Smooth muscle cell (in vitro differentiated cells): Measurements from ENCODE around the gene PCGF1. TPM values are rescaled to one million over a fixed set of nuclear protein-coding genes. Genes with fewer than 3 reads are reported as not detected.

Experiments used
- DNase-seq: peaks from one replicate; lab custom pipeline; 2025; ENCODE audit not compliant: unreplicated experiment; lab: John Stamatoyannopoulos, UW
- H2AFZ ChIP-seq: fragments of 200-600 bp; sonication (generic); 2 replicates; pipeline ENCODE4 v1.6.0; 2016; ENCODE audit warnings: antibody characterized with exemption, low read depth, mild to moderate bottlenecking
- H3F3A ChIP-seq: fragments of 200-600 bp; sonication (generic); 2 replicates; pipeline ENCODE4 v1.6.0; 2017; ENCODE audit warnings: antibody characterized with exemption, low read depth
- H3K27ac ChIP-seq: fragments of 200-600 bp; sonication (generic); 2 replicates; pipeline ENCODE4 v1.5.1; 2016; ENCODE audit warnings: low read depth, mild to moderate bottlenecking
- H3K27me3 ChIP-seq: fragments of 200-600 bp; sonication (generic); 2 replicates; pipeline ENCODE4 v1.6.1; 2016; ENCODE audit warnings: low read depth, mild to moderate bottlenecking
- H3K36me3 ChIP-seq: fragments of 200-600 bp; sonication (generic); 2 replicates; pipeline ENCODE4 v1.5.1; 2016; ENCODE audit warnings: low read depth
- H3K4me1 ChIP-seq: fragments of 200-600 bp; sonication (generic); 2 replicates; pipeline ENCODE4 v1.5.1; 2016; ENCODE audit warnings: low read depth
- H3K4me2 ChIP-seq: fragments of 200-600 bp; sonication (generic); 2 replicates; pipeline ENCODE4 v1.6.0; 2016; ENCODE audit warnings: mild to moderate bottlenecking
- H3K4me3 ChIP-seq: fragments of 200-600 bp; sonication (generic); 2 replicates; pipeline ENCODE4 v1.5.1; 2016; ENCODE audit warnings: mild to moderate bottlenecking
- H3K79me2 ChIP-seq: fragments of 200-600 bp; sonication (generic); 2 replicates; pipeline ENCODE4 v1.6.0; 2016; ENCODE audit warnings: low read depth, mild to moderate bottlenecking
- H3K9ac ChIP-seq: fragments of 200-600 bp; sonication (generic); 2 replicates; pipeline ENCODE4 v1.6.0; 2016; ENCODE audit warnings: low read depth
- H3K9me3 ChIP-seq: fragments of 200-600 bp; sonication (generic); replicated peaks from 2 replicates; pipeline ENCODE4 v1.5.1; 2016; ENCODE audit warnings: low read depth
- H4K20me1 ChIP-seq: fragments of 200-600 bp; sonication (generic); 2 replicates; pipeline ENCODE4 v1.6.0; 2016; ENCODE audit warnings: low read depth
- WGBS: methylation state at CpG from one replicate; pipeline ENCODE4 v1.1.7; 2016; ENCODE audit warnings: low lambda C conversion rate; 5-methylcytosine and 5-hydroxymethylcytosine counted together
- polyA plus RNA-seq: library from polyadenylated mRNA; unstranded; fragments of >200 nt; fragmentation: Nextera tagmentation; extraction: Ambion mirVana; gene quantifications from 2 replicates; pipeline ENCODE4 v1.2.1, GENCODE V29; 2016
- total RNA-seq: library from RNA; depleted of rRNA; stranded (reverse); fragments of >200 nt; gene quantifications from 2 replicates; pipeline ENCODE4 v1.2.3, GENCODE V29; 2014
- TF ChIP-seq, protein P1 (sequence below): fragments of 200-600 bp; sonication (generic); IDR thresholded peaks from 2 replicates; pipeline ENCODE4 v1.5.1; 2017; ENCODE audit warnings: borderline replicate concordance, mild to moderate bottlenecking, antibody characterized with exemption; ENCODE audit not compliant: insufficient read depth, poor library complexity, severe bottlenecking

PCGF1 gene
- total and polyA plus RNA-seq, 2 experiments from 2014 or later = 19.1 to 29.3 TPM

DNA sequence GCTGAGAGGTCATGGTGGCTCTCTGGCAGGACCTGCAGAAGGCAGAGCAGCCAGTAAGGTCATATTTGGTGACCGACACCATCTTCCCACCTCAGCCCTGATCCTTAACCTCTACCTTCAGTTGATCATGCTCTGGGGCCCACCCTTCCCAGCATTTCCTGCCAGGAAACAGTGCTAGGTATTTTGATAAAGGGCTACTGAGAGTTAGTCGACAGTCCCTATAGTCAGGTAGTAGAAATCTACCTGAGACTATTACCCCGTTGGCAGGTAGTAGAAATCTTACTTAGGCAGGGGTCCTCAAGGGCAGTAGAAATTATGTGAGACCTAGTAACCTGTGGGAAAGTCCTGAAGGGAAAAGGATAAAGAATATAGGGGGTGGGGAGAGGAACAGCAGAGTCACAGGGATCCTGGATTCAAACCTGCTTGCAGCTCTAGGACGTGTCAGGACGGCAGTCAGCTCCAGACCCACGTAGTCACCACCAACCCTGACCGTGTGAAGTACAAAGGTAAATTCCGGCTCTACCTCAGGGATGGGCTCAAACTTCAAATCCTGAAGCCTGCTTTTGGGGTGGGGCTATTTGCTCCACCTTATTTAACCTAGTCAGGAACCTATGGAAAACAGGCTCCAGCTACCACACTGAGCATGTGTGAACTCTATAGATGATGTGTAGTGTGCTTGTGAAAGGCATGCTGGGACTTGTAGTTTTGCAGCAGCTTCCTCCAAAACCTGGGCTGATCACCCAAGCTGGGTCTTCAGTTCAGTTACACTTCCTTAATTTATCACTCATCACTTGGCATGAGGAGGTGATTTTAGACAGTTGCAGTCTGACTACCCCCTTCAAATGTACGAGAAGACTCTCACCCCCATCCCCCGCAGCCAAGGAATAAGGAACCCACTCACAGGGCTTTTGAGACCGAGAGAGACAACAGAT lies 18.5 kb upstream of the PCGF1 start, which contains the start of gene DQX1:
Gene DQX1 (minus strand): TSS at position 515 of the 932 bp plus-strand sequence. CDS start 502 bp downstream, at position 13.
- peaks cover 24% of the 10 kb centered on the region for H3K79me2 ChIP-seq
- H3K9ac ChIP-seq = no peak within 1 kb of the TSS
- H3K9me3 ChIP-seq = no peaks in the 10 kb centered on the region
- H3K4me1 ChIP-seq = peaks cover 10% of the 10 kb centered on the region
- no peak within 1 kb of the TSS for H3K27ac ChIP-seq
- H3K4me3 ChIP-seq = no peak within 1 kb of the TSS
- no peak for DNase-seq
- peaks cover 5% of the 10 kb centered on the region for H3F3A ChIP-seq
- peaks cover 11% of the 10 kb centered on the region for H4K20me1 ChIP-seq
- H3K4me2 ChIP-seq = no peak within 1 kb of the TSS
- TF ChIP-seq, protein P1, sequence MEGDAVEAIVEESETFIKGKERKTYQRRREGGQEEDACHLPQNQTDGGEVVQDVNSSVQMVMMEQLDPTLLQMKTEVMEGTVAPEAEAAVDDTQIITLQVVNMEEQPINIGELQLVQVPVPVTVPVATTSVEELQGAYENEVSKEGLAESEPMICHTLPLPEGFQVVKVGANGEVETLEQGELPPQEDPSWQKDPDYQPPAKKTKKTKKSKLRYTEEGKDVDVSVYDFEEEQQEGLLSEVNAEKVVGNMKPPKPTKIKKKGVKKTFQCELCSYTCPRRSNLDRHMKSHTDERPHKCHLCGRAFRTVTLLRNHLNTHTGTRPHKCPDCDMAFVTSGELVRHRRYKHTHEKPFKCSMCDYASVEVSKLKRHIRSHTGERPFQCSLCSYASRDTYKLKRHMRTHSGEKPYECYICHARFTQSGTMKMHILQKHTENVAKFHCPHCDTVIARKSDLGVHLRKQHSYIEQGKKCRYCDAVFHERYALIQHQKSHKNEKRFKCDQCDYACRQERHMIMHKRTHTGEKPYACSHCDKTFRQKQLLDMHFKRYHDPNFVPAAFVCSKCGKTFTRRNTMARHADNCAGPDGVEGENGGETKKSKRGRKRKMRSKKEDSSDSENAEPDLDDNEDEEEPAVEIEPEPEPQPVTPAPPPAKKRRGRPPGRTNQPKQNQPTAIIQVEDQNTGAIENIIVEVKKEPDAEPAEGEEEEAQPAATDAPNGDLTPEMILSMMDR = no peak
- H3K27me3 ChIP-seq = peaks cover 14% of the 10 kb centered on the region
- no peaks in the 10 kb centered on the region for H3K36me3 ChIP-seq
- no peak within 1 kb of the TSS for H2AFZ ChIP-seq
- WGBS = 94% methylated on average over 11 of the region's 11 CpGs

DNA sequence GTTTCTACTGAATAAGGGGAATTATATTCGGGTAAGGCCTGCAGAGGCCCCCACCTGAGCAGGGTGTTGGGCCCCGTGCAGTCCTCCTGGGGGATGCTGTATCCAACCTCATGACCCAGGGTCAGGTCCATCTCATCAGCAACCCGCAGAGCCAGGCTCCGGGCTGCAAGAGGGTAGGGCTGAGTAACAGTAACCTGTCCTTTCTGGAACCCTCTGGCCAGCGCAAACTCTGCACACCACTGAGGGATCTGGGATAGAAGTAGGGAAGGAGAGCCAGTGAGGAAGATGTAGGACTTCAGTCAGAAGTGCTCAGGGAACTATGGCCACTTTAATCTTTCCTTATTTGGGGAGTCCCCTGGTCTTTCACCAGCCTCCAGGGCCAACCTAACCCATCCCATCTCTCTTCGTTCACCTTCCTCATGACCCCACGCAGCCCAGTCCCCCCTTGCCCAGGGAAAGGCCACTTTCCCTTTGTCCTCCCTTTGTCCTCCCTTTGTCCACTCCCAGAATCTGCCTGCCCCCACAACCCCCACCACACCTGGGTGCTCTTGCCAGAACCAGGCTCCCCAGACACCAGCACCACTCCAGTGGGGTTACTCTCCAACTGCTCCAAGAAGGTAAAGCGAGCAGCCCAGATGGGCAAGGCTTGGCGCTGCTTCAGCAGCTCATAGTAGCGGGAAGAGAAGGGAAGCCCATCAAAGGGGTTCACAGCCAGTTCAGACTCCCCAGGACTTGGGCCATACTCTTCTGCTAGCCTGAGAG lies 17.6 kb upstream of the PCGF1 start:
- Histone ChIP-seq H3K27me3 (peaks cover 23% of the 10 kb centered on the region), H3K79me2 (peaks cover 21% of the 10 kb centered on the region), H3K9ac (no peak overlapping the region), H2AFZ (no peak overlapping the region), H3K9me3 (no peaks in the 10 kb centered on the region), H3F3A (no peaks in the 10 kb centered on the region), H3K36me3 (no peaks in the 10 kb centered on the region), H3K27ac (no peak overlapping the region), H3K4me3 (no peak overlapping the region), H3K4me2 (no peak overlapping the region), H3K4me1 (peaks cover 7% of the 10 kb centered on the region), H4K20me1 (peaks cover 11% of the 10 kb centered on the region)
- WGBS = 97% methylated on average over 10 of the region's 10 CpGs
- TF ChIP-seq, protein P1 = no peak
- no peak for DNase-seq

DNA sequence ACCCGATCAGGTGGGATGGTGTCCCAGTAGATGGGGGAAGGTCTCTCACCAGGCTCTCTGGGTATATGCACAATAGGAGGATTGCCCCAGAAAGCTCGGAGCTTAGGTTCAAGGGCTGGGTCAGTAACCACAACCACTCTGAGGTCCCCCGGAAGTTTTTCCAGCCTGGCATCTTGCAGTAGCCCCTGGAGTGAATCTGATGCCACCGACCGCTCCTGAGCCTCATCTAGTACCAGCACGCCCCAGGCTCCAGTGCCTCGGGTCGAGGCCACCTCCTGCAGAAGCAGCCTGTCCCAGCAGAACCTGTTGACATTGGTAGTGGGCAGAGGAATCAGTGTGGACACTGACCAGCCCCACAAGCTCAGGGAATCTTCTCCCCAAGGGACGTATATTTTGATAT lies 16.5 kb upstream of the PCGF1 start:
- Histone ChIP-seq H3K4me1 (peaks cover 7% of the 10 kb centered on the region), H3F3A (no peaks in the 10 kb centered on the region), H3K4me3 (no peak overlapping the region), H3K36me3 (no peaks in the 10 kb centered on the region), H3K27me3 (peaks cover 34% of the 10 kb centered on the region), H3K9me3 (no peaks in the 10 kb centered on the region), H4K20me1 (peaks cover 11% of the 10 kb centered on the region), H3K4me2 (no peak overlapping the region), H2AFZ (no peak overlapping the region), H3K9ac (no peak overlapping the region), H3K27ac (no peak overlapping the region), H3K79me2 (peaks cover 12% of the 10 kb centered on the region)
- TF ChIP-seq, protein P1 = no peak
- 91% methylated on average over 9 of the region's 9 CpGs for WGBS
- no peak for DNase-seq
